HG03103 (cell line): ENCODE data around the gene DYNC1H1.

Experiments
- ATAC-seq: cut with Tn5 transposase; IDR thresholded peaks from one replicate; pipeline ENCODE4 v1.9.1; 2021; ENCODE audit warnings: low read depth; ENCODE audit not compliant: unreplicated experiment

Gene DYNC1H1

DNA sequence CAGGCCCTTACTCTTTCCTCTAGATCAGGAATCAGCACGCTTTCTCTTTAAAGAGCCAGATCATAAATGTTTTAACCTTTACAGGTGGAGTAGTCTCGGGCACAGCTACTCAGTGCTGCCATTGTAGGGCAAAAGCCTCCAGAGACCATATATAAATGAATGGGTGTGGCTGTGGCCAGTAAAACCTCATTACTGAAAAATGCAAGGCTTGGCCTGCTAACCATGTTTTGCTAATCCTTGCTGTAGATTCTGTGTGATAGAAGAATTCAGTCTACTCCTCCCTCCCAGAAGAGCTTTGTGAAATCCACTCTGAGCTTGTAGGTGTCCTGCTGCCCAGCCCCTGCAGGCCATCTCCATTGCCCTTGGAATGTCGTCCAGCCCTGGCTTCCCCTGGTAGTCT, 64.4 kb downstream of the DYNC1H1 start:
- ATAC-seq, result no peak

DNA sequence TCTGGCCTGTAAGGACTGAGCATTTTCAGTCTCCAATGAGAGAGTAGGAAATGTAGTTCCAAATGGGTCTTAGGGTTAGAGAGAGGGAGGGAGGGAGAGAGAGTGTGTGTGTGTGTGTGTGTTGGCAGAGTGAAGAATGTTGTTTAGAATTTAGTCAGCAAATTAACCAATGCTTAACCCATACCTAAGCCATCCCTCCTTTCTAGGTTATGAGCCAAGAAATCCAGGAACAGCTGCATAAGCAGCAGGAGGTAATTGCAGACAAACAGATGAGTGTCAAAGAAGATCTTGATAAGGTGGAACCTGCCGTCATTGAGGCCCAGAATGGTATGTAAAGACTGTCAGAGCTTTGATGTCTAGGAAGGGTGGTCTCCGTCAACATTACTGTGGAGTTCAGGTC, 65.6 kb downstream of the DYNC1H1 start:
- no peak for ATAC-seq

DNA sequence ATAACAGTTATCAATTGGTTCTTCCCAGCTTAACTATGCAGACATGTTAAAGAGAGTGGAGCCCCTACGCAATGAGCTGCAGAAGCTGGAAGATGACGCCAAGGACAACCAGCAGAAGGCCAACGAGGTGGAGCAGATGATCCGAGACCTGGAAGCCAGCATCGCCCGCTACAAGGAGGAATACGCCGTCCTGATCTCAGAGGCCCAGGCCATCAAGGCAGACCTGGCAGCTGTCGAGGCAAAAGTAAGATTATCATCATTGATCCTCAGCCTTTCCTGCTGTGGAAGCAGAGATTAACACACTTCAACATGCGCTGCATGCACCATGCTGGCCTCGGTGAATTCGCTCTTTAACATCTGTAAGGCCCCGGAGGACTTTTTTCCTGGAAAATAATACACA, 68.9 kb downstream of the DYNC1H1 start:
- ATAC-seq, result no peak

DNA sequence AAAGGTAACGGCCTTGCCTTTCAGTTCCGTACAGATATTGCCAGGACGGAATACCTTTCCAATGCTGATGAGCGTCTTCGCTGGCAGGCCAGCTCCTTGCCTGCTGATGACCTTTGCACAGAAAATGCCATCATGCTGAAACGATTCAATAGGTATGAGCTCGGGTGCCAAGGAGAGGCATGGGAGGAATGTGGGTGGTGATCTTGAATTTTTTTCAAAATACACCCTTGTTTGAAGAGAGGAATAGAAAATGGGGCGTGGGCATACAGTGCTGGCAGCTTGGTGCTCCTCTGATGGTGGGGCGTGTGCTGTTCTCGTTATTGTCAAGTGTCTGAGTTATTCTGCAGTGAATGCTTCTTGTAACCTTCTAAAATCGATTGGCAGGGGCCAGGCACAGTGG, 69.9 kb downstream of the DYNC1H1 start:
- no peak for ATAC-seq

DNA sequence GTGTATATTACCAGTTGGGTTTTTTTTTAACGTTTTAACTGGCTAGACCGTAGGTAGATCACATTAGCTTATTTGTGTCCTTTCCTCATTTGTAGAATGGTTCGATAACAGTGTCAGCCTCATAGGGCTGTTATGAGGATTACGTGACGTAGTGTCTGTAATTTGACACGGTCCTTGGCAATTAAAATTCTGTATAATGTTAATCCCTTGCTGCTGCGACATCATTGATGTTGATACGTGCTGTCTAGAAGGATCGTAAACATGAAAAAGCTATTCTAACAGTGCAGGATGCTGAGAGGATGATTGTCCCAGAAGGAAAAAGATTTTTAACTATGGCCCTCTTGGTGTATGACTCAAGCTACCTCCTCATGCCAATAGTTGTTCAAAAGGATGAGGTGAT, 71.5 kb downstream of the DYNC1H1 start:
- no peak for ATAC-seq

DNA sequence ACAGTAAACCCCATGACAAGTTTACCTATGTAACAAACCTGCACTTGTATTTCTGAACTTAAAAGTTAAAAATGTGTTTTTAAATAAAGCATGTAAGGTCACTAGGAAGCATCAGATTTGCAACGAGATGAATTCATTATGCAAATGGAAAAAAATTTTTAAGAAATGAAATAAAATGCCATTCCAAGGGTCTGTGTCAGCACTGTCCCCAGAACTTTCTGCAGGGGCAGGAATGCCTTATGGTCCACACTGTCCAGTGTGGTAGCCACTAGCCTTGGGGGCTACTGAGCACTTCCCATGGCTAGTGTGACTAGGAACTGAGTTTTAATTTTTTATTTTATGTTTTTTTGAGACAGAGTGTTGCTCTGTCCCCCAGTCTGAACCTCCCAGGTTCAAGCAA, 73.3 kb downstream of the DYNC1H1 start:
- ATAC-seq, result no peak

DNA sequence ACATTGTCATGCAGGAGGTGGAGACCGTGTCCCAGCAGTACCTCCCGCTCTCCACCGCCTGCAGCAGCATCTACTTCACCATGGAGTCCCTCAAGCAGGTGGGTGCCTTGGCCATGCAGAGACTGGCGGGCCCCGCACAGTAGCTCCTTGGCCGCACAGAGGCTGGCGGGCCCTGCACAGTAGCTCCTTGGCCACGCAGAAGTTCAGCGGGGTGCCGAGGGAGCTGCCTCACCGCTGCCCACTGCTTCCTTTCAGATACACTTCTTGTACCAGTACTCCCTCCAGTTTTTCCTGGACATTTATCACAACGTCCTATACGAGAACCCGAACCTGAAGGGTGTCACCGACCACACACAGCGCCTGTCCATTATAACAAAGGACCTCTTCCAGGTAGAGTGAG, 74.8 kb downstream of the DYNC1H1 start:
- no peak for ATAC-seq

DNA sequence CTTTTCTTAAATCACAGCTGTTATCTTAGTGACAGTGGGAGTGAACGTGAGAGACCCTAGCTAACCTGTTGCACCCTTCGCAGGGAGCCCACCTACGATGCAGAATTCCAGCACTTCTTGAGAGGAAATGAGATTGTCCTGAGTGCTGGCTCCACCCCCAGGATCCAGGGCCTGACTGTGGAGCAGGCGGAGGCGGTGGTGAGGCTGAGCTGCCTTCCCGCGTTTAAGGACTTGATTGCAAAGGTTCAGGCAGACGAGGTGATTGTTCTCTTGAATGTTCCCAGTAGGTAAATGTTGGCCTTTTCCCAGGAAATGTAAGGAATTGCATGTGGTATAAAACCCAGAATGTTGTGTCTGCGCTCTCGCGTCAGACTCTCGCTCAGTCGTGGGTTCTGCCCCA, 75.8 kb downstream of the DYNC1H1 start:
- ATAC-seq, result no peak

DNA sequence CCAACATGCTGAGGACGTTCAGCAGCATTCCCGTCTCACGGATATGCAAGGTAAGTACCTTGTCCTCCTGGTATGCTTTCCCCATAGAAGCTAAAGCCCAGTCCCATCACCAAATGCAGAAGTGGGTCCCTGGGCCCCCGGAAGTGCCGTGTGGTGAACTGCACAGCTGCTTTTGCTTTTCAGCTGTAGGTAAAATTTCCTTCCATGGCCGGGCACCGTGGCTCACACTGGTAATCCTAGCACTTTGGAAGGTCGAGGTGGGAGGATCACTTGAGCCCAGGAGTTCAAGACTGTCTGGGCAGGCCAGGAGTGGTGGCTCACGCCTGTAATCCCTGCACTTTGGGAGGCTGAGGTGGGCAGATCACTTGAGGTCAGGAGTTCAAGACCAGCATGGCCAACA, 78.3 kb downstream of the DYNC1H1 start:
- no peak for ATAC-seq

DNA sequence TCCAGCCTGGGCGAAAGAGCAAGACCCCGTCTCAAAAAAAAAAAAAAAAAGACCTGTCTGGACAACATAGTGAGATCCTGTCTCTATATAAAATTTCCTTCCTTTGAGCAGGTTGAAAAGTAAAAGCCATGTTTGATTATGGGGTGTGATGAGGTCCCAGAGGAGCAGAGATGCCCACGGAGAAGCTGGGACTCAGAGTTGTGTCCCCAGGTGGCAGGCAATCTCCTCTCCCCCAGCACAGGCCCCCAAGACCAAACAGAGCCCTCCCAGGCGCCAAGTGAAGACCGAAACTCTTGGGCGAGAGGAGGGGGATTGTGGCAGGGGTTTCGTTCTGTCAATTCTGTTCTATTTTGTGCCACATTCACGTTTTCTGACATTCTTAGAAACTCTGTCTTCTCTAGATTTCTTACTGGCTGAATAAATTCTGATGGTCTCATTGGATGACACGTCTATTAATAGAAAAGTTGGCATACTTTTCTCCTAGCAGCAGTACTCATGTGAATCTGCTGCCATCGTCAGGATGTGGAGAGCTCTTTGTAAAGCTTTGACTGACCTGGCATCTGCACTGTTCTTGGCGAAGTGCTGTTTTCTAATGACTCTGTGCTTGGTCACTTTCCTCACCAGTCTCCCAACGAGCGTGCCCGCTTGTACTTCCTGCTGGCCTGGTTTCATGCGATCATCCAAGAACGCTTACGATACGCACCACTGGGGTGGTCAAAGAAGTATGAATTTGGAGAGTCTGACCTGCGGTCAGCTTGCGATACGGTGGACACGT, 79.1 kb downstream of the DYNC1H1 start:
- no peak for ATAC-seq

DNA sequence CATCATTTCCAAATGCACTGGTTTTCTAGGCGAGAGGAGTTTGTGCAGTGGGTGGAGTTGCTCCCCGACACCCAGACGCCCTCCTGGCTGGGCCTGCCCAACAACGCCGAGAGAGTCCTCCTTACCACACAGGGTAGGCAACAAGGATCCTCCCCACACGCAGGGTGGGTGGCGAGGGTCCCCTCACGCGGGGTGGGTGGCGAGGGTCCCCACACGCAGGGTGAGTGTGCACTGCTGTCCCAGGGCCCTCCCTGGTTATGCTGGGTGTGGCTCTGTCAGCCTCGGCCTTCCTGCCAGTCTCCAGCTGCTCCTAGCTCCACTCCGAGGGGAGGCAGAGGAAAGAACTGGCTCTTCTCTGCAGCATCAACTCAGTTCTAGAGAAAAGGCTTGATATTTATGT, 80.2 kb downstream of the DYNC1H1 start:
- no peak for ATAC-seq

DNA sequence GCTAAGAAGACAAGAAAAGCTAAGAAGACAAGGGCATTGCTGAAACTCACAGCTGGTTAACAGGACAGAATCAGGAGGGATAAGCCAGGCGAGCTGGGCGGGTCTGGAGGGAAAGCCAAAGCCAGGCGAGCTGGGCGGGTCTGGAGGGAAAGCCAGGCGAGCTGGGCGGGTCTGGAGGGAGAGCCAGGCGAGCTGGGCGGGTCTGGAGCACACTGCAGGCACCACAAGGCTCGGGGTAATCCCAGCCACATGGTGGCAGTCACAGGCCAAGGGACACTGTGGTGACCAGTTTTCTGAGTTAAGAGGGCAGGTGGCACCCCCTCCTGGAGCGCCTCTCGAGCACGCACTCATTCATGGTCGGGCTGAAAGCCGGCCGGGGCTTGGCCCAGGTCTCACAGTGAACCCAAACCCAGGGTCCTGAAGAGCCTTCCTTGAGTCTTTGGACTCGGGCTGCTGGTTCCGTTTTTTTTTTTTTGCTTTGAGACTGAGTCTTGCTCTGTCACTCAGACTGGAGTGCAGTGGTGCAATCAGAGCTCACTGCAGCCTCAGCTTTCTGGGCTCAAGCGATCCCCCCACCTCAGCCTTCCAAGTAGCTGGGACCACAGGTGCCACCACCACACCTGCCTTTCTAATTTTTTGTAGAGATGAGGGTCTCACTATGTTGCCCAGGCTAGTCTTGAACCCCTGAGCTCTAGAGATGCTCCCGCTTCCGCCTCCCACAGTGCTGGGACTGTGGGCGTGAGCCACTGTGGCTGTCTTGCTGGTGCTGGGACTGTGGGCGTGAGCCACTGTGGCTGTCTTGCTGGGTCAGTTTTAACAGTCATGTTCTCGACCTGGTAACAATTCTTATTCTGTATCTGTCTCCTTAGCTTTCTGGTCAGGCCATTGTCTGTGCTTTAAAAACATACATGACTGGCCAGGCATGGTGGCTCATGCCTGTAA, 82.2 kb downstream of the DYNC1H1 start:
- no peak for ATAC-seq

DNA sequence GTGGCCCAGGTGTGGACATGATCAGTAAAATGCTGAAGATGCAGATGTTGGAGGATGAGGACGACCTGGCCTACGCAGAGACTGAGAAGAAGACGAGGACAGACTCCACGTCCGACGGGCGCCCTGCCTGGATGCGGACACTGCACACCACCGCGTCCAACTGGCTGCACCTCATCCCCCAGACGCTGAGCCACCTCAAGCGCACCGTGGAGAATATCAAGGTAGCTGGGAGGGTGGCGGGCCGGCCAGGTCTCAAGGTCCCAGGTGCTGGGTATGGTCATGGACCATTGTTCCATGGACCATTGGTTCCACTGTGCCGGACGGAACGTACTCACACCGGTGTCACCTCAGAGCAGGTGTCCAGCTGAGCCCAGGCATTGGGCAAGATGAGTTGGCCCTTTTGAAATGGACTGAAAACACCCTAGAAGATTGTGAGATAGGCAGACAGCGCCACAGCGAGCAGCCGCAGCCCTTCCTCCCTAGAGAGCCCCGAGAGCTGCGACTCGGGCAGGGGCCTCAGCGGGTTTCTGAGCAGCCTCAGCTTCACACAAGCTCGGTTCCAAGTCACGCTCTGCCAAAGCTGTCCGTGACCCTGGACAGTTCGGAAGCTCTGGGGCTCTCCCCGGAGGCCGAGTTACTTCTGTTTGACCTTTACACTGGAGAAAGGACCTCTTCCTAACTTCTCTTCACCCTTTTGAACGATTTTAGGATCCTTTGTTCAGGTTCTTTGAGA, 83.6 kb downstream of the DYNC1H1 start:
- no peak for ATAC-seq

DNA sequence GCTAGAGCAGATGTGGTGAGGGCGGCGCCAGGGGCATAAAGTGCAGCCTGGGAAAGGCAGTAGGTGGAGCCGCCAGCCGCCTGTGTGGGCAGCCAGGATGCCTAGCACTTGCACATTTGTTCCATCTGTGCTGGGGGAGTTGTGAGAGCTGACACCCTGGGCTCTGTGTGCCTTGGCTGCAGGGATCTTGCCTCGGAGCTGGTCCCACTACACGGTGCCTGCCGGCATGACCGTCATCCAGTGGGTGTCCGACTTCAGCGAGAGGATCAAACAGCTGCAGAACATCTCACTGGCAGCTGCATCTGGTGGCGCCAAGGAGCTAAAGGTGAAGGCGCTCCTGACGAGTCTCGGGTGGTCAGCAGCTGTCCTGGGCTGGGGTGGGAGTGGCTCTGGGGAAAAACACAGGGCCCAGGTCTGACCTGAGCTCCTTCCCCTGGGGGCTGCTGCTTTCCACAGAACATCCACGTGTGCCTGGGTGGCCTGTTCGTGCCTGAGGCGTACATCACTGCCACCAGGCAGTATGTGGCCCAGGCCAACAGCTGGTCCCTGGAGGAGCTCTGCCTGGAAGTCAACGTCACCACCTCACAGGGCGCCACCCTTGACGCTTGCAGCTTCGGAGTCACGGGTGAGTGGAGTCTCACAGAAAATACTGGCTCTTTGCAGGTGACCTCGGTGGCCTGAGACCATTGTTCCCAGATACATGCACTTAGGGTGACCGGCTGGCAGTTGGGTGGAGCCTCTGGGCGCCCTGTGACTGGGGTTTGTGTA, 85.1 kb downstream of the DYNC1H1 start:
- ATAC-seq, result no peak

DNA sequence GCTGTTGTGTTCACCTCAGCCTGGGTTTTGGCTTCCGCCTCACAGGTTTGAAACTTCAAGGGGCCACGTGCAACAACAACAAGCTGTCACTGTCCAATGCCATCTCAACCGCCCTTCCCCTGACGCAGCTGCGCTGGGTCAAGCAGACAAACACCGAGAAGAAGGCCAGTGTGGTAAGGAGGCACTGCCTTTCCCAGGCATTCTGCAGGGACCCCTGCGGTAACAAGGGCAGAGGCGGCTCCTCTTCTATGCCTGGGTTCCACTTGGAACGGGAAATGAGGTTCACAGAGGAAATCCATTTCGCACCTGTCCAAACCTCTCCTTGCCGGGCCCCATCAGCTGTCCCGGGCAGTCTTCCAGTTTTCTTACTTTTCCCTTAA, 85.6 kb downstream of the DYNC1H1 start:
- no peak for ATAC-seq

DNA sequence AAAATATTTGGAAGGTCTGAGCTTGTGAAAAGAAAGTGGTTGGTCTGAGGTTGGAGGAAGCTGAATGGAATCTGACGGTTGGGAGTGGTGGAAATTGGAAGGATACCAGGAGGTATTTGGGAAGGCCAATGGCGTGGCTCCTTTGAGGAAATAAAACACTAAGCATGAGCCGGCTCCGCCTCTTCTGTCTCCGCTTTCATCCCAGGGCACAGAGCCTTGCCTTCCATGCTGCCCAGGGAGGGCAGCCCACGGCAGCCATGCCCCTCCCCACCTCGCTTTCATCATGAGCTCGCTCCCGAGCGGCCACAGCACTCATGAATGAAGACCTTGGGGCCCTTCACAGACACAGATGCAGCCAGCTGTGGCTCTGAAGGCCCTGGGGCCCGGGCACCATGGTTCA, 86.3 kb downstream of the DYNC1H1 start:
- no peak for ATAC-seq

DNA sequence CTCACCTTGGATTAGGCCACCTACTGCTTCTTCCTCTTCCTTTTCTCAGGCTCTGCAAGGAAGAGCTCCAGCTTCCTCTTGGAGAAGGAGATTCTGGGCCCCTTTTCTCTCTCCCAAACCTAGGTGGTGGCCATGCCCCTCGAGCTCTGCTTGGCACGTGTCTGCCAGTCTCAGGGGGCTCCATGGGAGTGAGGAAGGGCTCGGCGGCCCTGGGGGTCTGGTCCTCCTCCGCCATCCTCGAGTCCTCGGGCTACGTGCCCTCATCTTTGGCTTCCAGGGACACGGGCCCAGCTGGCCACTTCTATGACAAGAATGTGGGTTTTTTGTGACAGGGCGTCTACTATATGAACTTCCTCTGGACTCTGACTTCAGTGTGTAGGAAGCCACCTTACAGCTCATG, 88.1 kb downstream of the DYNC1H1 start:
- no peak for ATAC-seq

DNA sequence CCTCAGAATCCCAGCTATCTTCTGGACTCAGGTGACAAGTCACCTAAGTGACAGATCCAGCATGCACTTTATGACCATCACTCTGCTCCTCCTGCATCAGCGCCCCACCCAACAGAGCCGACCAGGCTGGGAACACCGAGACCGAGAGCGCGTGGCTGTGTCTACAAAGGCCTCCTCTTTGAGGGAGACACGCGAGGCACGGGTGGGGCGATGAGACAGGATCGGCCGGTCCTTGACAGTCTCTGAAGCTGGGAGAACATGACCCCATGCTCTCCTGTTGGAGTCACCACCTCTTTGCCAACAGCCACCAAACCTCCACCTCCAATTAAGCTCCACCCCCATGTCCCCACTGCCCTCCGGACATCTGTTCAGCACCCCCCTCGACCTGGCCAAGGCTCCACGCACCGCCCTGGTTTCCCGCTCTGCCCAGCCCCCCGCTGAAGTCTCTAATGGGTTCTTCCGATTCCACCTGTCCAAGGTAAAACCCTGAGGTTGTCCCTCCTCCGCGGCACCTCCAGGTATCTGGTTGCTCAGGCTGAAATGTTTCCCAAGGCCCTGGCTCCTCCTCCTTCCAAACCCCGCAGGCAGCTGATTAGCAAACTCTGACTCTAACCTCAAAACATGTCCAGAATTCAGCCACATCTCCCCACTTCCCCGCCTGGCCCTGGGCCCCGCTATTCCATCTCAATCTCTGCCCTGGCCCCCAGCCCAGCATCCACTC, 91.0 kb downstream of the DYNC1H1 start:
- no peak for ATAC-seq

DNA sequence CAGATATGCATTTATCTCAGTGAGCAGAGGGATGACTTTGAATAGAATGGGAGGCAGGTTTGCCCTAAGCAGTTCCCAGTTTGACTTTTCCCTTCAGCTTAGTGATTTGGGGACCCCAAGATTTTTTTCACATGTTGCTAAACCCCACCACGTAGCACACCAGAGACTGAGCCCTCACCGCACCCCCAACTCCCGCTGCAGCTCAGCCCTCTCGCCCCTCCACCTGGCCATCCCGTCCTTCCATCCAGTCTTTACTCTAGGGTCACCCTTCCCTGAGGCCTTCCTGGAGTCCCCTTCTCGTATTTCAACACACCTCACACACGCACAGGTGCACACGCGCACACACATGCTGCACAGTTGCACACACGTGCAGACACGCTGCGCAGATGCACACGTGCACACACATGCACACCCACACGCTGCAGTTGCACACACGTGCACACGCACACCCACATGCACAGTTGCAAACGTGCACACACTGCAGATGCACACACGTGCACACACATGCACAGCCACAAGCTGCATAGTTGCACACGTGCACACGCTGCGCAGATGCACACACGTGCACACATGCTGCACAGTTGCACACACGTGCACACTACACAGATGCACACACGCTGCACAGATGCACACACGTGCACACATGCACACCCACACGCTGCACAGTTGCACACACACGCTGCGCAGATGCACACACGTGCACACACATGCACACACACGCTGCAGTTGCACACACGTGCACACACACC, 92.5 kb downstream of the DYNC1H1 start:
- ATAC-seq, result no peak
